Thymus (tissue), 11 donors: ENCODE data around the gene GRIK4. TPM values are rescaled to one million over a fixed set of nuclear protein-coding genes. Genes with fewer than 3 reads are reported as not detected.

ENCODE experiments used
- DNase-seq, 9 donors: peaks; one replicate each; pipeline ENCODE4 v3.0.0-alpha.2; 2013; ENCODE audit warnings: low spot score in 9 of 9, low read depth in 6 of 9, missing footprints in 1 of 9
- H3K27ac ChIP-seq, 2 donors: one replicate each; pipeline ENCODE4 v1.5.1; 2013; ENCODE audit warnings: control low read depth in 1 of 2, low read depth in 1 of 2, low read length in 1 of 2, mild to moderate bottlenecking in 1 of 2, moderate library complexity in 1 of 2
- H3K27me3 ChIP-seq, 2 donors: one replicate each; pipeline ENCODE4 v1.5.1; 2013; ENCODE audit warnings: low read length in 1 of 2; ENCODE audit not compliant: control insufficient read depth in 2 of 2, insufficient read depth in 1 of 2
- H3K36me3 ChIP-seq, 2 donors: one replicate each; pipeline ENCODE4 v1.5.1; 2013; ENCODE audit warnings: low read length in 1 of 2, mild to moderate bottlenecking in 1 of 2, moderate library complexity in 1 of 2; ENCODE audit not compliant: control insufficient read depth in 2 of 2, insufficient read depth in 2 of 2
- H3K4me1 ChIP-seq, 2 donors: one replicate each; pipeline ENCODE4 v1.5.1; 2013; ENCODE audit warnings: low read length in 2 of 2; ENCODE audit not compliant: control insufficient read depth in 2 of 2, insufficient read depth in 2 of 2
- H3K4me3 ChIP-seq, 2 donors: one replicate each; pipeline ENCODE4 v1.5.1; 2013; ENCODE audit warnings: low read length in 2 of 2, control low read depth in 1 of 2, mild to moderate bottlenecking in 1 of 2
- H3K9me3 ChIP-seq, 2 donors: one replicate each; pipeline ENCODE4 v1.5.1; 2013; ENCODE audit warnings: low read length in 1 of 2, mild to moderate bottlenecking in 1 of 2; ENCODE audit not compliant: control insufficient read depth in 2 of 2, insufficient read depth in 1 of 2
- WGBS: extraction: QIAGEN DNeasy Blood & Tissue Kit; methylation state at CpG from one replicate; pipeline ENCODE4 v1.1.7; 2013; 5-methylcytosine and 5-hydroxymethylcytosine counted together
- polyA plus RNA-seq: library from polyadenylated mRNA; stranded (reverse); fragments of 200-250 nt; gene quantifications from one replicate; pipeline ENCODE4 v1.2.3, GENCODE V29; 2013
- total RNA-seq: library from RNA; stranded (reverse); fragments of 120-200 nt; gene quantifications from one replicate; pipeline ENCODE4 v1.2.4, GENCODE V29; 2013
- donor health status: healthy.

Gene GRIK4
- total and polyA plus RNA-seq, 2 donors = 0.11 to 0.19 TPM

DNA sequence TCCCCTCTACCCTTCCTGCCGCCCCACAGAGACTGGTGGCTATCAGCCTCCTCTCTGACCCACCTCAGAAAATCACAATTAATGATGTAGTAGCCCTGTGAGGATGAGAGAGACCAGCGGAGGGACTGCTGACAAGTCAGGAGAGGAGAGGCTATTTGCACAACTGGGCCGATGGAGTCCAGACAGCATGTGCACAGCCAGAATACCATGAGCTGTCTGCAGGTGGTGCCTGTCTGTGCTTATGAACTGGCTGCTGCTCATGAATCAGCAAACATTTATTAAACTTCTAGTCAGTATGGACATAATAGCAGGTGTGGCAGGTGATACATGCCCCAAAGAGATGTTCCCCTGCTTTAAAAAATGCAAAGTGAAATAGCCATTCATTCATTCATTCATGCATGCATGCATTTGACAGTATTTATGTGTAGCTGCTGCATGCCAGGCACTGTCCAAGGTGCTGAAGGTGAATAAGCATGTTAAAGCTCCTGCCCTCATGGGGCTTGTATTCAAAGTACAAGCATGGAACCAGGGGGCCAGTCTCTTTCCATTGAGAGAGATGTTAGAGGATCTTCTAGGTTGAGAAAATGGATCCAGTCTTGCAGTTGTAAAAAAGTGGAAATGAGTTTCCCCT is 141.3 kb downstream of the GRIK4 start:
- Histone ChIP-seq H3K27me3 (no peaks in the 10 kb centered on the region), H3K27ac (no peak overlapping the region), H3K4me1 (no peaks in the 10 kb centered on the region), H3K4me3 (no peak overlapping the region), H3K36me3 (no peaks in the 10 kb centered on the region), H3K9me3 (no peaks in the 10 kb centered on the region)
- DNase-seq = no peak
- 92% methylated on average over 3 of the region's 3 CpGs for WGBS

DNA sequence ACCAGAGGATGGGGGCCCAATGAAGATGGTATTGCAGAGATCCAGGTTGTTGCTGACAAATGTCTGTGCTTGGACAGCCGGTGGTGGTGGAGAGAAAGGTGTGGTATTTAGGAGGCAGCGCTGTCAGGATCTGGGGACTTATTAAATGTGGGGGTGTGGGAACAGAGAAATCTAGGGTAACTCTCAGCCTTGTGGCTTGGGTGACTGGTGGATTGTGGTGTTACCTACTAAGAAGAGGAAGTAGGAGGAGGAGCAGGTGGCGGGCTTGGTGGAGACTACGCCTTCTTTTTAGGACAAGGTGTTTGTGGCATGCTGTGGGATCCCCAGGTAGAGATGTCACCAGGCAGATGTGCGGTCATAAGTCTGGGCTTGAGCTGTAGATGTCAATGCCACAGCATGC is 144.0 kb downstream of the GRIK4 start:
- no peak for DNase-seq
- no peak overlapping the region for H3K27ac ChIP-seq
- H3K4me1 ChIP-seq = no peaks in the 10 kb centered on the region
- H3K27me3 ChIP-seq = no peaks in the 10 kb centered on the region
- WGBS = 87% methylated on average over 5 of the region's 5 CpGs
- H3K9me3 ChIP-seq = no peaks in the 10 kb centered on the region
- H3K4me3 ChIP-seq = no peak overlapping the region
- H3K36me3 ChIP-seq = no peaks in the 10 kb centered on the region

DNA sequence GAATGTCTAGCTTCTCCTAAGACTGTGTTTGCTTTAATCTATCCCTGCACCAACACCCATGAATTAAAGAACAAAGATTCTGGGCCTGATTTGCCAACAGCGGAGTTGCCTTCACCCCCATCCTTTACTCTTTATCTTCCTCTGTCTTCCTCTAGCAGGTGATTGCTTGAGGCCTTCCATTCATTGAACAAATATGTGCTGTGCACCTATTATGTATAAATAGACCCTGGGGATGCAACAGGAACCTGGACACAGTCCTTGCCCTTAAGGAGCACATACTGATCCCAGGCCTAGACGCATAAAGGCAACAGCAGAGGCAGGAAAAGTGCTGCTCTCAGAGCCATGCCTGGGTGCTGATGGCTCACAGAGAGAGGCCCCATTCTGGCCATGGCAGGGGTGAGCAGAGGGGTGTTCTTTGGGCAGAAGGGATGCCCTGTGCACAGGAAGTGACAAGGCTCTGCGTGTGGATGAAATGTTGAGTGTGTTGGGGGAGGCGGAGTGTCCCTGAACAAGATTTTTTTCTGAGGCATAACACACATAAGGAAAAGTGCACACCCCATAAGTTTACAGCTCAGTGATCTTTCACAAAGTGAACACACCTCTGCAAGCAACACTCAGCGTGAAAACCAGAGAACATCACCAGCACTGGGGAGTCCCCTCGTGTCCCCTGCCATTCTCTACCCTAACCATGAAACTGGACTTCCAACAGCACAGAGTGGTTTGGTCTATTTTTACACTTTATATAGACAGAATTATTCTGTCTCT is 145.9 kb downstream of the GRIK4 start:
- Histone ChIP-seq H3K36me3 (no peaks in the 10 kb centered on the region), H3K27me3 (no peaks in the 10 kb centered on the region), H3K9me3 (no peaks in the 10 kb centered on the region), H3K4me3 (no peak overlapping the region), H3K4me1 (no peaks in the 10 kb centered on the region), H3K27ac (no peak overlapping the region)
- no peak for DNase-seq
- 82% methylated on average over 6 of the region's 6 CpGs for WGBS

DNA sequence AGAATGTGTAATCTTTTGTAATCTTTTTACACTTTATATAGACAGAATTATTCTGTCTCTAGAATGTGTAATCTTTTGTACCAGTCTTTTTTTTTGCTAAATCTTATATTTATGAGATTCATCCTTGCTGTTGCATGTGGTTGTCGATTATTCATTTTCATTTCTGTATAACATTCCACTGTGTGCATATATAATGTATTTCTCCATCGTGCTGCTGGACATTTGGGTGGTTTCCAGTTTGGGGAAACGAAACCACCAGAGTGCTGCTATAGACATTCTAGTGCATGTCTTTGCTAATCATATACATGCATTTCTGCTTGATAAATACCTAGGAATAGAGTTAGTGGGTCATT is 146.5 kb downstream of the GRIK4 start:
- Histone ChIP-seq H3K36me3 (no peaks in the 10 kb centered on the region), H3K4me3 (no peak overlapping the region), H3K9me3 (no peaks in the 10 kb centered on the region), H3K27me3 (no peaks in the 10 kb centered on the region), H3K27ac (no peak overlapping the region), H3K4me1 (no peaks in the 10 kb centered on the region)
- 89% methylated on average over 3 of the region's 3 CpGs for WGBS
- peak in 1 of 9 donors; percentile 8 for DNase-seq

DNA sequence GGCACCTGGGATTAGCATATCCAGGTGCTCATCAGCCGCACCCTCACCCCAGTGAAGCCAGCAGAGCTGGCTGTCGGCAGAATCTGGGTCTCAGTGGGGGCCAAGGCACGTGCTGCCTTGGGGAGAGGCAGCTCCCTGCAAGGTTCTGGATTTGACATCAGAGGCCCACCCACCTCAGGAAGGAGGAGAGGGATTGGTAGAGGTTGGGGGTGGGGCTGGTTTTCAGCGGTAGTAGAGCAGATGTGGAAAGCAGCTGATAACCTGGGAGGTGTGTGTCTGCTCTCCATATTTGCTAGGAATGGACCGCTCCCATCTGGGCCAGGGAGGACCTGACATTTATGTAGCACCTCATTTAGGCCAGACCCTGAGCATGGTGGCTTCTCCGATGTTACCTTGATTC is 147.5 kb downstream of the GRIK4 start:
- 86% methylated on average over 6 of the region's 6 CpGs for WGBS
- Histone ChIP-seq H3K4me1 (no peaks in the 10 kb centered on the region), H3K27ac (no peak overlapping the region), H3K4me3 (no peak overlapping the region), H3K9me3 (no peaks in the 10 kb centered on the region), H3K36me3 (no peaks in the 10 kb centered on the region), H3K27me3 (no peaks in the 10 kb centered on the region)
- no peak for DNase-seq

DNA sequence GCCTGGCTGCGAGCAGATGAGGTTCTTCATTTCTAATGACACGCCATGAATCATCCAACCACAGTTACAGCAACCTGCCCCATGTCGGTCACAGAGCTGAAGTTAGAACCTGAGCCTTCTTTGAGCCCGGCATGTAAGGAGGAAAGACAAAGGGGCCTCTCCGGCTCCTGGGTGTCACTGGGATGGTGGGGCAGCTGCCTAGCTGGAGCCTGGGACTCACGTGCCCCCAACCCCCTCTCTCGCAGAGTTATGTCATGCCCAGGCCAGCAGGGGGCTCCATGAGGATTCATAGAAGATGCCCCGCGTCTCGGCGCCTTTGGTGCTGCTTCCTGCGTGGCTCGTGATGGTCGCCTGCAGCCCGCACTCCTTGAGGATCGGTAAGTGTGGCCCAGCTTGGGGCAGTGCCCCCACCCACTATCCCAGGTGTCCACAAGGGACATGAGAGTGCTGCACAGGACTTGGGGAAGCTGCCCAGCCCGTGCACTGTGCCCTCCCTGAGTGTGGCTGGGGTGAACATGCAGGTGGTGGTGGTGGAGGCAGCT is 148.5 kb downstream of the GRIK4 start:
- H3K9me3 ChIP-seq = no peaks in the 10 kb centered on the region
- no peak overlapping the region for H3K4me3 ChIP-seq
- 51% methylated on average over 17 of the region's 17 CpGs for WGBS
- no peaks in the 10 kb centered on the region for H3K27me3 ChIP-seq
- H3K4me1 ChIP-seq = no peaks in the 10 kb centered on the region
- peak in 3 of 9 donors; percentile 9 to 29 (median 12) for DNase-seq
- H3K27ac ChIP-seq = no peak overlapping the region
- H3K36me3 ChIP-seq = no peaks in the 10 kb centered on the region

DNA sequence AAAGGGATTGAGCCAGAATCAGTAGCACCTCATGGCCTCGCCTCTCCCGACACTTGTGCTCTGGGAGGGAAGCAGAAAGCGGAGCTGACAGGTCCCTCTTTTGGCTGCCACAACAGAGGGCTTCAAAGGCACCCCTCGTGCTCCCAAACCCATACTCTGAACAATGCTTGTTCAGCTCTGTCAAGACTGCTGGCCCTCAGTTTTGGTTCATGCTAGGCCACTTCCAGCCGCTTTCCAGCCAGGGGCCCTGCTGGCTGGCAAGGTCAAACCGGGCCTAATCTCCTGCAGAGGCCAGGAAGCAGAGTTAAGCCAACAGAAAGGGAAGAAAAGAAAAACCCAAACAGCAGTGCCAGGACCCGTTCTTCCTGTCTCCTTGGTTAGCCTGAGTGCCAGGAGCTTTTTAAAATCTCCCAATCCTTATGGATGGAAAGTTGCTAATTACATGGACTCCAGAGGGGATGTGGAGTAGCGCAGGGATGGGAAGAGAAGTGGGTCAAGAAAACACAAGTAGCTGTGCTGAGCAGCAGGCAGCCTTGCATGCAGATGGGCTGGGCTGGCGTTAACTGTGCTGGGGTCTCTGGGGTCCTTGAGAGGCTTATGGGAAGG is 150.6 kb downstream of the GRIK4 start:
- Histone ChIP-seq H3K27ac (no peak overlapping the region), H3K27me3 (no peaks in the 10 kb centered on the region), H3K4me1 (no peaks in the 10 kb centered on the region), H3K9me3 (no peaks in the 10 kb centered on the region), H3K36me3 (no peaks in the 10 kb centered on the region), H3K4me3 (no peak overlapping the region)
- WGBS = 87% methylated on average over 9 of the region's 9 CpGs
- no peak for DNase-seq

DNA sequence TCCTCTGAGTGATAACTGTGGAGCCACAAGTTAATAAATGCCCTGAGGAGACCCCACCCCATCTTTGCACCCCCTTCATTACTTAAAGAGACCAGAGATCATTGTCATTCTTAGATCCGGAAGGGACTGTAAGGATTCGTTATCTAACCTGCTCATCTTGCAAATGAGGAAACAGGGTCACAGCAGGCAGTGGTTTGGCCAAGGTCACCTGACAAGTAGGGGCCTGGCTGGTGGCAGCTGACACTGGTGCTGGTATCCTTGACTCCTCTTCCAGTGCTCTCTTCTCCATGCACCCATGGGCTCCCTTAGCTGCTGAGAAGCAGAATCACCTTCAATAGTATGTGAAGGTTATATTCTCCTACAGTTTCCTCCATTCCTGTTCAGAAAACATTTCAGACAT is 151.6 kb downstream of the GRIK4 start:
- no peaks in the 10 kb centered on the region for H3K9me3 ChIP-seq
- H3K4me1 ChIP-seq = no peaks in the 10 kb centered on the region
- WGBS = 53% methylated on average over 2 of the region's 2 CpGs
- no peak overlapping the region for H3K4me3 ChIP-seq
- no peak for DNase-seq
- no peak overlapping the region for H3K27ac ChIP-seq
- H3K27me3 ChIP-seq = peaks cover 0 to 2% of the 10 kb centered on the region in 2 donors
- no peaks in the 10 kb centered on the region for H3K36me3 ChIP-seq

DNA sequence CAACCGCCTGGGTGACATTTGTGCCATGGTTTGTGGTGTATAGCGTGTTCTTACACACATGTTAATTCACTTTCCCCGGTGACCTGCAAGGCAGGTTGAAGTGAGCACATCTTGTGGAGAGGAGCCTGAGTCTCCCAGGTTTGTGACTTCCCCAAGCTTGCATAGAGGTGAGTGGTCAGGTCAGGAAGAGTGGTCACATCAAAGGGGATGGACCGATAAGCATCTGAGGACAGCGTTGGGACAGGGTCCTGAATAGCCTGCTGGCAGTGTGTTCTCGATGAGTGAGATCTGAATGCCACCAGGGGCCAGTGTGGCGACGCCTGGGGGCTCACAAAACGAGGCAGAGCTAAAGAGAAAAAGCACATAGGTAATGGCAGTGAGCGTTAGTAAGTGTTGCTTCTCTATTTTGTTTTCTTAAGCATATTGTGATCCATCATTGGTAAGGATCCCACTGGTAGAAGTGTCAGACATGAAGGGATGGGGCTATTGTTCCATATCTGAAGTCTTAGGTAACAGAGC is 154.6 kb downstream of the GRIK4 start:
- Histone ChIP-seq H3K4me3 (no peak overlapping the region), H3K36me3 (no peaks in the 10 kb centered on the region), H3K4me1 (no peaks in the 10 kb centered on the region), H3K27me3 (peaks cover 0 to 2% of the 10 kb centered on the region in 2 donors), H3K9me3 (no peaks in the 10 kb centered on the region), H3K27ac (no peak overlapping the region)
- DNase-seq = no peak
- WGBS = 63% methylated on average over 10 of the region's 10 CpGs
